Measurements from ENCODE around the gene ADGRF5.

GRCh38 chr6:46862381-46862780 is 59.4 kb downstream of the ADGRF5 start:
- no peak for TF ChIP-seq POLR2A (IDR thresholded peaks at IDR 0.05; ENCODE audit: low read depth)
- TF ChIP-seq CTCF (IDR thresholded peaks at IDR 0.05) = no peak
- TF ChIP-seq EP300 (IDR thresholded peaks at IDR 0.05) = no peak
- TF ChIP-seq POLR2AphosphoS5 (IDR thresholded peaks at IDR 0.05) = no peak
